Panc1 (cell line): Measurements from ENCODE around the gene GARRE1.

Source experiments
- POLR2AphosphoS5 ChIP-seq: IDR thresholded peaks from 2 replicates; pipeline ENCODE4 v1.6.1; 2012; ENCODE audit warnings: mild to moderate bottlenecking, low read depth, low read length, moderate library complexity
- TF ChIP-seq, protein P1 (sequence below): fragments of 450-650 bp; IDR thresholded peaks from 2 replicates; pipeline ENCODE4 v1.5.1; 2017; ENCODE audit warnings: mild to moderate bottlenecking
- TF ChIP-seq, protein P2 (sequence below), 2 experiments: IDR thresholded peaks; 2 replicates each; pipeline ENCODE4 v1.6.1; 2011 to 2012; ENCODE audit warnings: low read depth in 2 of 2, control low read depth in 1 of 2, low read length in 1 of 2, mild to moderate bottlenecking in 1 of 2, moderate library complexity in 1 of 2; ENCODE audit not compliant: insufficient read depth in 1 of 2

DNA sequence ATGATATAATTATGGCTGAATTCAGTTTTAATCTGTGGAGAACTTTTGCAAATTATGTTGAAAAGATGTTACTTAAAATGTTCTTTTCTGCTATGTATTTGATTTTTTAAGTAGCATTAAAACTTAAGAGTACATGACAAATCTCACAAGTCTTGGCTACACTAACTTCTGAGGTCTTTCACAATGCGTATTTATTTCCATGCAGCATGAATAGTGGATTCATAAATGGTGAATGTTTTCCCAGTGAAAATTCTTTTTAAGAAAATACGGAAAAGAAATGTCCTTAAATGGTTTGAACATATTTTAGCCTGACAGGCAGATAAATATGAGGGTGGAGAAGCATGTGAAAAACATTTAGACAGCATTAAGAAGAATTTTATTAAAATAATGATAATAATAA lies 30.2 kb downstream of the GARRE1 start:
- TF ChIP-seq, protein P1, sequence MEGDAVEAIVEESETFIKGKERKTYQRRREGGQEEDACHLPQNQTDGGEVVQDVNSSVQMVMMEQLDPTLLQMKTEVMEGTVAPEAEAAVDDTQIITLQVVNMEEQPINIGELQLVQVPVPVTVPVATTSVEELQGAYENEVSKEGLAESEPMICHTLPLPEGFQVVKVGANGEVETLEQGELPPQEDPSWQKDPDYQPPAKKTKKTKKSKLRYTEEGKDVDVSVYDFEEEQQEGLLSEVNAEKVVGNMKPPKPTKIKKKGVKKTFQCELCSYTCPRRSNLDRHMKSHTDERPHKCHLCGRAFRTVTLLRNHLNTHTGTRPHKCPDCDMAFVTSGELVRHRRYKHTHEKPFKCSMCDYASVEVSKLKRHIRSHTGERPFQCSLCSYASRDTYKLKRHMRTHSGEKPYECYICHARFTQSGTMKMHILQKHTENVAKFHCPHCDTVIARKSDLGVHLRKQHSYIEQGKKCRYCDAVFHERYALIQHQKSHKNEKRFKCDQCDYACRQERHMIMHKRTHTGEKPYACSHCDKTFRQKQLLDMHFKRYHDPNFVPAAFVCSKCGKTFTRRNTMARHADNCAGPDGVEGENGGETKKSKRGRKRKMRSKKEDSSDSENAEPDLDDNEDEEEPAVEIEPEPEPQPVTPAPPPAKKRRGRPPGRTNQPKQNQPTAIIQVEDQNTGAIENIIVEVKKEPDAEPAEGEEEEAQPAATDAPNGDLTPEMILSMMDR = no peak
- TF ChIP-seq POLR2AphosphoS5 = no peak
- TF ChIP-seq, protein P2, sequence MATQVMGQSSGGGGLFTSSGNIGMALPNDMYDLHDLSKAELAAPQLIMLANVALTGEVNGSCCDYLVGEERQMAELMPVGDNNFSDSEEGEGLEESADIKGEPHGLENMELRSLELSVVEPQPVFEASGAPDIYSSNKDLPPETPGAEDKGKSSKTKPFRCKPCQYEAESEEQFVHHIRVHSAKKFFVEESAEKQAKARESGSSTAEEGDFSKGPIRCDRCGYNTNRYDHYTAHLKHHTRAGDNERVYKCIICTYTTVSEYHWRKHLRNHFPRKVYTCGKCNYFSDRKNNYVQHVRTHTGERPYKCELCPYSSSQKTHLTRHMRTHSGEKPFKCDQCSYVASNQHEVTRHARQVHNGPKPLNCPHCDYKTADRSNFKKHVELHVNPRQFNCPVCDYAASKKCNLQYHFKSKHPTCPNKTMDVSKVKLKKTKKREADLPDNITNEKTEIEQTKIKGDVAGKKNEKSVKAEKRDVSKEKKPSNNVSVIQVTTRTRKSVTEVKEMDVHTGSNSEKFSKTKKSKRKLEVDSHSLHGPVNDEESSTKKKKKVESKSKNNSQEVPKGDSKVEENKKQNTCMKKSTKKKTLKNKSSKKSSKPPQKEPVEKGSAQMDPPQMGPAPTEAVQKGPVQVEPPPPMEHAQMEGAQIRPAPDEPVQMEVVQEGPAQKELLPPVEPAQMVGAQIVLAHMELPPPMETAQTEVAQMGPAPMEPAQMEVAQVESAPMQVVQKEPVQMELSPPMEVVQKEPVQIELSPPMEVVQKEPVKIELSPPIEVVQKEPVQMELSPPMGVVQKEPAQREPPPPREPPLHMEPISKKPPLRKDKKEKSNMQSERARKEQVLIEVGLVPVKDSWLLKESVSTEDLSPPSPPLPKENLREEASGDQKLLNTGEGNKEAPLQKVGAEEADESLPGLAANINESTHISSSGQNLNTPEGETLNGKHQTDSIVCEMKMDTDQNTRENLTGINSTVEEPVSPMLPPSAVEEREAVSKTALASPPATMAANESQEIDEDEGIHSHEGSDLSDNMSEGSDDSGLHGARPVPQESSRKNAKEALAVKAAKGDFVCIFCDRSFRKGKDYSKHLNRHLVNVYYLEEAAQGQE (IDR thresholded peaks at IDR 0.05; ENCODE audit: insufficient read depth in 1 of 2, low read depth in 2 of 2, low read length in 1 of 2) = no peak
